GM12891 (cell line): ENCODE data around the gene ARSB.

Experiments used
- POLR2A ChIP-seq: IDR thresholded peaks from 2 replicates; pipeline ENCODE4 v1.6.1; 2011; ENCODE audit warnings: low read depth, low read length, control low read depth
- POLR2AphosphoS5 ChIP-seq: IDR thresholded peaks from 2 replicates; pipeline ENCODE4 v1.6.1; 2011; ENCODE audit warnings: low read depth, low read length, control low read depth
- SPI1 ChIP-seq: IDR thresholded peaks from 2 replicates; pipeline ENCODE4 v1.6.1; 2011; ENCODE audit warnings: low read depth, low read length, control low read depth
- TAF1 ChIP-seq: IDR thresholded peaks from 2 replicates; pipeline ENCODE4 v1.6.1; 2011; ENCODE audit warnings: low read depth, low read length, control low read depth

DNA sequence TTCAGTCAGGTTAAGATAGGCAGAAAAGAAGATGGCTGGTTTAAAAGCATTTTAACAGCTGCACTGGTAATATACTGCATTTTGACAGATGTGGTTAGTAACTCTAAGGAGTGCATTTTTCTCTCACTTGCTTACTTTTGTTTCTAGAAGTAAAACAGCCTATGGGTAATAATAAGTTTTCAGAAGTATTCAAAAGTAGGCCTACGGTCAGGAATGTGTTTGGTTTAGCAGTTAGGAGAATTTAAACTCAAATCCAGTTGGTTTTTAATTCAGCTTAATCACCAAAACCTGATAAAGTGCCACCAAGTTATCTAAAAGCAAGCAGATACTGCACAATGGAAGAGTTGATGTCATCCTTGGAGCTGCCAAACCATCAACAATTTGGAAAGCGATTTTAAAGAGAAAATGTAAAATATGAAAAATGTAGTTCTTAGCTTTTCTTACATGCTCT is 160.3 kb downstream of the ARSB start:
- no peak for TF ChIP-seq POLR2A
- no peak for TF ChIP-seq SPI1
- no peak for TF ChIP-seq TAF1
- TF ChIP-seq POLR2AphosphoS5: no peak
